HL-60 (cell line): ENCODE data around the gene KIAA0586.

Source experiments
- CTCF ChIP-seq: IDR thresholded peaks from one replicate; pipeline ENCODE4 v1.5.1; 2011; ENCODE audit warnings: low read length, control low read depth, inconsistent platforms; ENCODE audit not compliant: insufficient read depth
- GABPA ChIP-seq: IDR thresholded peaks from 2 replicates; pipeline ENCODE4 v1.6.1; 2012; ENCODE audit warnings: low read depth
- POLR2AphosphoS5 ChIP-seq: IDR thresholded peaks from 2 replicates; pipeline ENCODE4 v1.6.1; 2012; ENCODE audit warnings: low read depth
- REST ChIP-seq: IDR thresholded peaks from 2 replicates; pipeline ENCODE4 v1.6.1; 2012; ENCODE audit warnings: low read depth; ENCODE audit not compliant: insufficient replicate concordance

GRCh38 chr14:58464652-58465051 lies 37.1 kb downstream of the KIAA0586 start:
- TF ChIP-seq CTCF (no peak), GABPA (no peak), POLR2AphosphoS5 (no peak), REST (no peak)
